RPMI8226 (cell line): ENCODE results near the gene CD8B2.
A peak's percentile ranks its signal among the peaks of the same experiment; 100 is the strongest.
"Not testable (repeated sequence)": the region's sequence is repeated elsewhere in the genome, so short reads cannot be mapped to it uniquely, and the experiment has no call there.

Experiments used
- DNase-seq: peaks from one replicate; pipeline ENCODE4 v3.0.0-alpha.2; 2015

CD8B2 gene

DNA sequence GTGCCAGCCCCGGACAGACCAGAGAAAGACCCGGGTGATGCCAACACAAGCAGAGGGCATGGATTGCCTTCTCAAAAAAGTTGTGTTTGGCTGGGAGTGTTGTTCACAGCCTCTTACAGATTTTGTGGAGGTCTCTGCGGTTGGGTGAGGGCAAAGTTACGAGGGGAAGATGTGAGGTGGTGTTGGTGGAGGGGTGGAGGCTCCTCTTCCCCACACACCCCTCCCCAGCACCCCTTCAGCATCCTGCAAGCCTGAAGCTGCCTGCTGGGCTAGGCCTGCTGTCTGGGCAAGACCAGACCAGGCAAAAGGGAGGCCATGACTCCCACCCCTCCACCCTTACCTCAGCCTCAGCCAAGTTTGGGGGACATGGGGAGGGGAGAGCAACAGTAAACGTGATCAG lies 26.2 kb downstream of the CD8B2 start:
- DNase-seq: not testable (repeated sequence)

DNA sequence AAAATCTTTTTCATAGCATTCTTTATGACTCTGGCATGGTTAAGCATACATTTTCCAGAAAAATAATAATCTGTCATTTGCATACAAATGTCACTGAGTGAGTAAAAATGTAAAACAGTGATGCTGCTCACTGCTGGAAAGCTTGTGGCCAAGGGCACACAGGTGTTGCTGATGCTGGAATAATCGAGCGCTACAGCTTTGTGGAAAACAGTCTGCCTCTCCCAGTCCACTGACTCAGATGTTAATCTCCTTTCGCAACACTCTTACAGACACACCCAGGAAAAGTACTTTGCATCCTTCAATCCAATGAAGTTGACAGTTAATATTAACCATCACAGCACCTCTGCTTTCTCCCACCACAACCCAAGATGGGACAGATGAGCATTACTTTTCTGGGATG lies 27.7 kb downstream of the CD8B2 start:
- not testable (repeated sequence) for DNase-seq

DNA sequence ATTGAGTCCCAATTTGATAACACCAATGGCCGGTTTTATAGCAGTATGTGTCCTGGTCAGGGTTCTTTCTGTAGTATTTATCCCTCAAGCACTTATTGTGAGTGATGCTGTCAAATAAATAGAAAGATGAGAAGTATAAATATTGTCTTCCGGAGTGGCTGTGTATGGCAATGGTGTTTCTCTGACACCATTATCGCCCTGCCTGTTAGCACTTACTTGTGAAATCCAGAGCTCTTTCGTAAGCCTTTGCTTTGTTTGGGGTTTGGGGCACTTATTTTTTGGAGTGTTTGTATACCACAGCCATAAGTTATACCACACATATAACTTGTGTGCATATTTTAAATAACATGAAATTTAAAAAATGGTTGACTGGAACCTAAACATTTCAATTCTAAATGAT lies 29.3 kb downstream of the CD8B2 start:
- DNase-seq: peak; percentile 2

DNA sequence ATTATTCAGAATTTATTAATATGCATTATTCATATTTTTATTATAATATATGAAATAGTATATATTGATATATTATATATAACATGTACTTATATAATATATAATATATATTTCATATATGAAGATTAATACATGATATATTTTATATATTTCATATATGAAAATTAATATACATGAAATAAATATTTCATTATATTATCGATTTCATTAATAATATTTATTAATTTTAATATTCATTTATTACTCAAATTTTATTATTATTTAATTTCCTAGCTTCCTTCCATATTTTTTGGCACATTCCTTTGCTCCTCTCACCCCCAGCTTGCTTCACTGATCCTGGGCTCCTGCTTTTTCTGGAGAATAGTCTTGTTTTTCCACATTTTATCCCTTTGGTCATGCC lies 29.7 kb downstream of the CD8B2 start:
- no peak for DNase-seq

DNA sequence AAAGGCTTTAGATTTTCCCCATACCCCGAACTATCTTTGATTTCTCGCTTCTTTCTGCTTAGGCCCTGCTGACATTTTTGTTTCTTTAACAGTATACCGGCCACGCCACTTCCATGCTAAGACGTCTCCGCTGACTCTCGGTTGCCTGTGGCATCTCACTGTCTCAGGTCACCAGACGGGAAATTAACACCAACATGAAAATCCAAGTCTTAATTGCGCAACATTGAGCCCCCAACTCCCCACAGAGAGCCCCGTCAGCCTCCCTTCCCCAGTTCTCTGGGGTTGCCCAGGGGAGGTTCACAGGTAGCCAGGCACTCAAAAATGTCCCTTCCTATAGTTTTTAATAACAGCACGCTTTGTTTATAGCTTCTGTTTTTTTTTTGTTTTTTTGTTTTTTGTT lies 30.2 kb downstream of the CD8B2 start:
- DNase-seq: peak; percentile 12

DNA sequence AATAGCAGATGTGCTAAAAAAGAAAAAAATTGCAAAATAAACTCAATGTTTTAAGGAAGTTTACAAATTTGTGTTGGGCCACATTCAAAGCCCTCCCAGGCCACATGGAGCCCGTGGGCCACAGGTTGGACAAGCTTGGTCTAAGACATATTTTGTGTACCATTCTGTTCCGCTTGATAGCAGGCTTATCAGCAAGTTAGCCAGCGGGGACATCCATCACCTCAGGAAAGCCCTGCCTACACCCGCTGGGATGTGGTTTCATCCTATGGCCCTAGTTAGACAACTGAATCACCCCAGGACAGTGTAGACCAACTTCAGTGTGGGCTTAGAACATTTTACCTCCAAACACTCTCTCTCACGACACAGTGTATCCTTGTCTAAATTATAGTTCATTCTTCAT lies 32.6 kb downstream of the CD8B2 start:
- DNase-seq: peak; percentile 69

GRCh38 chr2:106521016-106521415 lies 33.9 kb downstream of the CD8B2 start:
- DNase-seq: peak; percentile 91

- peak; percentile 57 for DNase-seq
These were observed 37.0 kb downstream of the CD8B2 start for GRCh38 chr2:106523976-106524665.

GRCh38 chr2:106530866-106531265 lies 43.7 kb downstream of the CD8B2 start:
- no peak for DNase-seq

DNA sequence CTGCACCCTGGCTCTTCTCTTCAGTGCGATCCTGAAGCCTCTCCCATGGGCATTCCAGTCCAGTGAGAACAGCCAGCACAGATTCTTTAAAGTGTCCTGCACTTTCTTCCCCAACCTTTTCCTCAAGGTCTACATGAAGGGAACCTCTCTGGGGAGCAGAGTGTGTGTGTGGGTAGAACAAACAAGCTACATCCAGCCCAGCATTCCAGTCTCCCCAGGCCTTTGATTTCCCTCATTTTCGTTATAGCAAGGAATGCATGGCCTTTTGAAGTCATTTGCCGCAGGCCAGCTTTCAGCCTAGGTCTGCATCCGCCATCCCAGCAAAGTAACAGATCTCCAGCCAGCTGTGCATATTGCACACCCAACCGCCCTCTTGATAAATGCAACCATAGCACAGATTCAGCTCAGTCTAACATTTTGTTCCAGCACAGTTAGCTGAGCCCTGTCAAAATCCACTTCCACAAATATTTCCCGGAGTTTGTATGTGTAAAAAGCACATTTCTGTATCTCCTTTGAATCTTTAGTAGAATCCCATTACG lies 44.6 kb downstream of the CD8B2 start:
- no peak for DNase-seq

DNA sequence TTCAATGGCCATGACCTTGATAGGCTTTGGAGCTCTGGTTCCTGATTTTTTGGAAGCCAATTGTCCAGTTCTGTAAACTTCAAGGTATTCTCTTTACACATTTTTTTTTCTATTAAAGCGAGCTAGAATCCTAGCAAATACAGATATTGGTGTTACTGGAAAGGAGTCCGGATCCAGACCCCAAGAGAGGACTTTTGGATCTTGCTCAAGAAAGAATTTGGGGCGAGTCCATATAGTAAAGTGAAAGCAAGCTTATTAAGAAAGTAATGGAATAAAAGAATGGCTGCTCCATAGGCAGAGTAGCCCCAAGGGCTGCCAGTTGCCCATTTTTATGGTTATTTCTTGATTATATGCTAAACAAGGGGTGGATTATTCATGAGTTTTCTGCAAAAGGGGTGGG lies 45.1 kb downstream of the CD8B2 start:
- DNase-seq: no peak

DNA sequence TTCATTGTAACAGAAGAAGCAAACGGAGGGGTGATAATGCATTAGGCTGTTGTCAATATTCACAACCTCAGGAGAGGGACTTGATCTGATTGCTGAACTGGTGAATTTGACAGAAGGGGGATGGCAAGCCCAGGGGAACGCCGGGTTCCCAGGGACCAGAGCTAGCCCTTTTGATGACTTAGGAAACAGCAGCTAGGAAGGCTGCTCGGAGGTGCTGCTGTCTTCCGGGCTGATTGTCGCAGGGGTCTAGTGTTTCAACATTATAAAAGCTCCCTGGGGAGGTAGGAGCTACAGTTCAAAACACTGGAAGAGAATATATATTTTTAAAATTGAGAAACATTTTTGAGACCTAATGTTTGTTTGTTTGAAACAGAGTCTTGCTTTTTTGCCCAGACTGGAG lies 47.3 kb downstream of the CD8B2 start:
- no peak for DNase-seq

DNA sequence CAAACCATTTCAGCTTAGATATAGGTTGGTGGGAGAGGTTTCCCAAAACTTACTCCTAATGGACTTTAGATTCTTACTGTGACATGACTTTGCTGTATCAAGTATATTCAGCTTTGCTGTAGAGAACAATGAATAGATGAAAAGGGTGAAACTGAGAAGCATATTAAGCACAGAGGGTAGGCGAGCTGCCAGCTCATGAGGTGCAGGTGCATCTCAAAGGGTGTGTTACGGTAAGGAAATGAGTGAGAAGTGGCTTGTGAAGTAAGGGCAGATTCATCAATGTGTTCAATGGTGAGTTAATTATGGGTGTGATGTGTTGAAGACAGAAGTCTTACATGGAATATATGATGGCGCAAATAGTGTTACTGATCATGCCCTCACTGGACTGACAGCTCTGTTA lies 49.3 kb downstream of the CD8B2 start:
- DNase-seq: peak; percentile 89

DNA sequence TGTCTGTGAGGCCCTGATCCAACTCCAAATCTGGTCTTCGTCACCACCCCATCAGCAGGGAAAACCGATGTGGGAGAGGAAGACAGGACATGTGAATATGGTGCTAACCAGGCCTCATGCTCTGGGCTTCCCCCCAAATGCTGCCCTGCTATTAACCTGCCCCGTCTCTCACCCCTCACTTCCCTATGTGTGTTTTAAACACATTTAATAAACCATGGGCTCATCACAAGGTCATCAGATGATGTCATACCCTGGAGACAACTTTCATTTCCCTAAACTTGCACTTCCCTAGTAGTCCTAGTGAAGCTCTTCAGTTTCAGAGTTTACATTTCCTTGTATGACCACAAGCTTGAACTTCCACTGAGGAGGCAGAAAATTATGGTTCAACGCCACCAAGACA lies 49.9 kb downstream of the CD8B2 start:
- DNase-seq: peak; percentile 89

DNA sequence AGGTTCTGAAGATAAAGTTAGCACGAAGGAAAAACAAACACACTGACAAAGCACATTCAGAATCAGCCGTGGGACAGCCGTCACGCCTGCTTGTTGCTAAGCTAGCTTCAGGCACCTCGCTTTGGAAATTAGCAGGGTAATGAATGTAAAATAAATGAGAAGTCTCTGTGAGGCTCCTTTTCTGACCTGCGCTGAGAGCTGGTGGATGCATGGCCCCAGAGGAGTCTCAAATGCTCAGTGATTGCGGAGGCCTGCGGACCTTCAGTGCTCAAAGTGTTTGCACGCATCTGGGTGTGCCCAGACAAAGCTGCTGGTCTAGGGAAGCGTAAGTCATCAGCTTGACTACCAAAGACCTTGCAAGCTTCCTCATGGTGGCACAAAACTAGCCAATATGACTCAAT lies 50.6 kb downstream of the CD8B2 start:
- peak; percentile 40 for DNase-seq

DNA sequence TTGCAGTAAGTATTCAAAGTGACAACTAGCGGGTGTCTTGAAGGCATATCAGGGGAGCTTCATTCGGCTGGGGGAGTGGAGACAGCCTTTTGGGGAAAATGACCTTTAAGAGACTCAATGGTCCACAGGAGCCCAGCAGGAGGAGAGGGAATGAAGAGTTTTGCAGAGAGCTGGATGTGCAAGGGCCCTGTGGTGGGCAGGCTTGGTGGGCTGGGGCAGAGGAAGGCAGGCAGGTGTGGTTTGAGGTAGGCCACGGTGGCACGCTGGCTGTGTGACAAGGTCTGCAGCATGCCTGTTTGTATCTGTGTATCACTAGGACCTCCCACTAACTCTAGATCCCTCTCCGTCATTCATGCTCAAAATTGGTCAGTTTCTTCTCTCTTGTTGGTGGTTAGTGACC lies 53.7 kb downstream of the CD8B2 start:
- DNase-seq: no peak

GRCh38 chr2:106541333-106541732 lies 54.2 kb downstream of the CD8B2 start:
- DNase-seq: no peak

DNA sequence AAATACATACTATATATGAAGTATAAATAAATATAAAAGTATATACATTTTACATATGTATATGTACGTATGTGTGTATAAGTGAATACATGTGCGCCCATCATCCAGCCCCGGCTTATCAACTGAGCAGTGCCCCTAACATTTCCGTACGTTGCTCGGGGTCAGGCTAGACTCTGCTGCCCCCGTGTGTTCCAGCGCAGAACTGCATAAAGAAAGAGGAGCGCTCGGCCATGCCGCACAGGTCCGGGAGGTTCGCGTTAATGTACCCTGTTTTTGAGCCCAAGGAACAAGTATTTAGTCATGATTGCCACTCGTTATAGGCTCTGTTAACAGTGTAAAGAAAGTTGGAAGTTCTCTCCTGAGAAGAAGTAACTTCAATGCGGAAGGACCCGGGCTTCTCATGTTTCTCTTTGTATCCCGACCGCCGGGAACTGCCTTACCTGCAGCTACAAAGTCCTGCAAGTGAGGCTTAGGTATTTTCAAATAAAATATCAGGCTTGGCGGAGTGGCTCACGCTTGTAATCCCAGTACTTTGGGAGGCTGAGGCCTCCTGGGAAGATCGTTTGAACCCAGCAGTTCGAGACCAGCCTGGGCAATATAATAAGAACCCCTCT lies 55.7 kb downstream of the CD8B2 start:
- DNase-seq: peak; percentile 64

GRCh38 chr2:106545007-106545406 lies 57.8 kb downstream of the CD8B2 start:
- no peak for DNase-seq

GRCh38 chr2:106546391-106546990 lies 59.3 kb downstream of the CD8B2 start:
- DNase-seq: no peak

DNA sequence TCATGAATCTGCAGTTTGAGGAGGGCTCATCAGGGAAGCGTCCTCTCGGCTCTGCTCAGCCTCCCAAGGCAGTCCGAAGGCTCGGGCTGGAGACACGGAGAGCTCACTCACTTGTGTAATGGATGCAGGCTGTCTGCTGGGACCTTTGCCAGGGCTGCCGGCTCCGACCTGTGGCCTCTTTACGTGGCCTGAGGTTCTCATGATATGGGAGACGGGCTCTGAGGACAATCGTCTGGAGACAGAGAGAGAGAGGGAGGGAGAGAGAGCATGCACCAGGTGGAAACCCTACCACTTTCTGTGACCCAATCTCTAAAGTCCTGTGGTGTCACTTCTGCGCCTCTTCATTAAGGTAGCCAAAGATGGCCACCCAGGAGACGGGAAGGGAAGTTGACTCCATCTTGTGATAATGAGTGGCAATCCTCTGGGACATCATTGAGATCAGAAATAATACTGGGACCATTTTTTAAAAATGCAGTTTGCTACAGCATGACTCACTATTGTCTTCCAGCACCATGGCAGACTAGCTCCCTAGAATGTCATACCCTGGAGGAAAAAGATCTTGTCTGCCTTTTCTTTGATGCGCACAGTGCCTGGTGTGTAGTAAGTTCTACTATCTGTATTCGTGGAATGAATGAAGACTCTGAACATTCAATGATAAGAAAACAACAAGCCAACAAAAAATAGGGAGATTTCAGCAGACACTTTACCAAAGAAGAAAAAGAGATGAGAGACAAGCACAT lies 60.2 kb downstream of the CD8B2 start:
- no peak for DNase-seq

GRCh38 chr2:106551417-106552130 lies 64.4 kb downstream of the CD8B2 start:
- DNase-seq: no peak

DNA sequence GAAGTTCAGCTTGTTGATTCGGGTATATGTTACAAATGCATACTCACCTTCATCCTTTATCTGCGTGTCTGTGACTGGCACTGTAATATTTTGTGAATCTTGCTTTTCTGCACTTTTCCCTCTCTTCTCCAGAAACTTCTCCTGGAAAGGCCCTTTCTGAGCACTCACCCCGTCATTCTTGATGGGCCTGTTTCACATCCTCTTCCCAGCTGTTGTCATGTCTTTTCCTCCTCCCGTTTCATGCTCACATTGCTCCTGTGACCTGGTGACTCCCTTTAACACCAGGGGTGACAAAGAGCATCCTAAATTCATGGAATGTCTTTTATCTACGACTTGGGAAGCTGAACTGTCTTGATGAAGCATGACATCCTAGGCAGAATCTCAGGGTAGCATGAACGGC lies 65.8 kb downstream of the CD8B2 start:
- no peak for DNase-seq
